ENCODE measurements around the gene RAB37. TPM values are rescaled to one million over a fixed set of nuclear protein-coding genes. Genes with fewer than 3 reads are reported as not detected.

The RAB37 gene
- total RNA-seq: 14.0 TPM

DNA sequence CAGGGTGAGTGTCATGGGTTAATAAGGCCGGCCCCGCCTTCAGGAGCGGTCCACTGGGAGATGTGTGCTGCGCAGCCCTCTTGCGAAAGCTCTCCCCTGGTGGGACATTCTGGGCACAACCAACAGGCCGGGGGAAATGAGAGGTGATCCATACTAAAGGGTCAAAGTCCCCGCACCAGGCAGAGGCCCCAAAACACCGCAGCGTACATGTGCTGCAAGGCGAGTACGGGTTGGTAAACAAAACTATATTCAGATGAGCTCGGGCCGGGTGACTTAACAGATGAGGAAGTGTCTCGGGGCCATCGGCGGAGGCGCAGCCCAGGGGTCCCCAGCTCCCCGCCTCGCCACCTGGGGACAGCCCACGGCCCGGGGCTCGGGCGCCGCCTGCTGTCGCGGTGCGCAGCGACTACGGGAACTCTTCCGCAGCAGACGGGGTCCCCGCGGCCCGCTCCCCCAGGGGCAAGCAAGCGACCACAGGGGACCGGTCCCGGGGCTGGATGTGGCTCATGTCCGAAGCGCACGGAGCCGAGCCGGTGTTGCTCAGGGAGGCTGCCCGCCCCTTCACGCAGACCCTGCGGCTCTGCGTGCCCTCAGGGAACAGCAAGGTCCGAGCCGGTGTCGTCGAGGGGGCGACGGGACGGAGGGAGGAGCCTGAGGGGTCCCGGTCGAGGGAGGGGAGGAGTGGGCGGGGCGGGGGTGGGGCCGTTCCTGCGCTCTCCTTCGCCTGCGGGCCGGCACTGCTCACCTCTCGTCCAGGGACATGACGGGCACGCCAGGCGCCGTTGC is at the start of gene RAB37:
RAB37 (plus strand) TSS at position 744 of the 786 bp plus-strand sequence; CDS start at position 761, 17 bp downstream.
- DNase-seq (ENCODE audit: low spot score) (peak; percentile 95), ATAC-seq (peak; percentile 84)

DNA sequence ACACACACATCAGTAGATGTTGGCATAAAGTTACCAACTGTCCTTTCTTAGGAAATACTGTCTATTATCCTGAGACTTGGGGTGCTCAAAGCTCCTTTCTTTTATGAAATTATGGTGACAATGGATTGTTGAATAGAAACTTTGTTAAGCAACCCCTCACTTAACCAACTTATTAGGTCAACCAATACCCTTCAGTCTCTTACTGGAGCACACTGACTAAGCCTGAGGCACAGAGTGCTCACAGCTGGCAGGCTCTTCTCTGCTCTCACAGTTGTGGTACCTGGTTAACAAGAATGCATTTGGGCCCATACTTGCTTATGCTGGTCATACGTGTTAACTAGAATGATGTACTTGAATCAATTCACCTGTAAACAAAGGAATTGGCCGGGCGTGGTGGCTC is 49.2 kb upstream of the RAB37 start:
- DNase-seq (ENCODE audit: low spot score): no peak
- ATAC-seq: no peak

GRCh38 chr17:74690409-74690825 is 46.6 kb upstream of the RAB37 start:
- DNase-seq (ENCODE audit: low spot score): no peak
- ATAC-seq: peak; percentile 52

- ATAC-seq: no peak
- DNase-seq (ENCODE audit: low spot score): no peak
Observed at GRCh38 chr17:74691151-74691550, 45.9 kb upstream of the RAB37 start.

GRCh38 chr17:74694081-74694480 is 43.0 kb upstream of the RAB37 start:
- no peak for DNase-seq (ENCODE audit: low spot score)
- no peak for ATAC-seq

DNA sequence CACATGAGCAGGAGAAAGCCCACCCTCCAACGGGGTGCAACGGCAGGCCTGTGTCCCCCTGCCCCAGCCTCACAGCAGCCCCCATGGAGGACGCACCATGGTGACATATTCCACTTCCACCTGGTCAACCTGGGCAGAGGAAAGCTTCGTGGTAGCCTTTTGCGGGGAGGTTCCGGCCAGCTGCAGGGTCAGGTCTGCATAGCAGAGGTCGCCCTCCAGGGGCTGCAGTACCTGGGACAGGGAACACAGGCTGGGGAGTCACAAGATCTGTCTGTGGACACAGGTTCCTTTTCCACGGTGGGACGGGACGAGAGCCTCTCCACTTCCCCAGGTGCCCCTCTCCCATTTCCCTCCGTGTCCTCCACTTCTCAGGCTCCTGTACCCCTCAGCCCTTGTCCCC is 41.4 kb upstream of the RAB37 start:
- ATAC-seq: no peak
- no peak for DNase-seq (ENCODE audit: low spot score)

- DNase-seq (ENCODE audit: low spot score) (no peak), ATAC-seq (peak; percentile 22)
Observed at GRCh38 chr17:74697515-74697914, 39.5 kb upstream of the RAB37 start.

GRCh38 chr17:74698069-74698468 is 39.0 kb upstream of the RAB37 start:
- DNase-seq (ENCODE audit: low spot score): no peak

DNA sequence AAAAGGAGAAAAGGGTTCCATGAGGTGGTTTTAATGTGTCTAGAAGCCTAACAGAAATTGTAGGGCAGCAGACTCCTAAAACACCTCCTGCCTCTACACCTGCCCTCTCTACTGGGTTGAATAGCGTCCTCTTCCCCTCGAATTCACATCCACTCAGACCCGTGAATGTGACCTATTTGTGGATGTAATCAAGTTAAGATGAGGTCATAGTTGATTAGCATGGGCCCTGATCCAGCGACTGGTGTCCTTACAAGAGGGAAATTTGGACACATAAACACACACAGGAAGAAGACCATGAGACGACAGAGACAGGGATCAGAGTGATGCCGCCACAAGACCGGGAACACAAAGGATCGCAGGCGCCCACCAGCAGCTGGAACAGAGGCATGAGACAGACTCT is 37.8 kb upstream of the RAB37 start:
- no peak for ATAC-seq
- no peak for DNase-seq (ENCODE audit: low spot score)

More at GRCh38 chr17:74698069-74698468, 39.0 kb upstream of the RAB37 start:
- ATAC-seq: no peak

GRCh38 chr17:74702116-74702871 is 34.8 kb upstream of the RAB37 start:
- ATAC-seq: no peak
- no peak for DNase-seq (ENCODE audit: low spot score)

DNA sequence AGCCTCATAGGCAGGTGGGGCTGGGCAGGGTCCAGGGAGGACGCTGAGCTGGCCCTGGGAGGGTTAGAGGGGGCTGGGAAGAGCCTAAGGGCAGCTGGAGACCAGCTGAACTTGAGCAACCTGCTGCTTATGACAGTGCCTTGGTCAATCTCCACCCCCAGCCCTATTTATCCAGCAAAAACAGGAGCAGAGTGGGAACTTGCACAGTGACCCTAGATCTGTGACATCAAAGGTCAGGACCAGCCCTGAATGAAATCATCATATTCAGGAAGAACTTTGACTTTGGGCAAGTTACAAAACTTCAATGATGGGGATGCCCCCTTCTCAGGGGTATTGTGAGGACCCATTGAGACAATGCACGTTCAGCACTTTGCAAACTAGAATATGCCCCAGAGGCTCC is 33.7 kb upstream of the RAB37 start:
- DNase-seq (ENCODE audit: low spot score) (no peak), ATAC-seq (no peak)

DNA sequence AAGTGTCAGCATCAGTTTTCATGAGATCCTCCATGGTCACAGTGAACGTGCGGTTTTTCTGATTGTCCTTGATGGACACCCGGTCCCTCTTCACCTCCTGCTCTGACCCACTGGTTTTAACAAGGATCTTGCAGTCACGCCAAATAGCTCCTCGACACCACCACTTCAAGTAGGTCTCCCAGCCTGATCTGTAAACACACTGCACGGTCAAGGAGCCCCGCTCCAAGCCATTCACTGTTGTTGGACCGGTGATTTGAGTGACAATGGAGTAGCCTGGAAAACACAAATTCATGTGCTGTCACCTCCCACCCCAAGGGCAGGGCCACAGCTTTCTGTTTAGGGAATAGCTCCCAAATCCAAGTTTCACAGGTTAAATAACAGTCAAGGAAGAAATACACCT is 32.5 kb upstream of the RAB37 start:
- DNase-seq (ENCODE audit: low spot score) (no peak), ATAC-seq (no peak)

- ATAC-seq: no peak
- DNase-seq (ENCODE audit: low spot score): no peak
Observed at GRCh38 chr17:74711058-74711824, 25.8 kb upstream of the RAB37 start.

DNA sequence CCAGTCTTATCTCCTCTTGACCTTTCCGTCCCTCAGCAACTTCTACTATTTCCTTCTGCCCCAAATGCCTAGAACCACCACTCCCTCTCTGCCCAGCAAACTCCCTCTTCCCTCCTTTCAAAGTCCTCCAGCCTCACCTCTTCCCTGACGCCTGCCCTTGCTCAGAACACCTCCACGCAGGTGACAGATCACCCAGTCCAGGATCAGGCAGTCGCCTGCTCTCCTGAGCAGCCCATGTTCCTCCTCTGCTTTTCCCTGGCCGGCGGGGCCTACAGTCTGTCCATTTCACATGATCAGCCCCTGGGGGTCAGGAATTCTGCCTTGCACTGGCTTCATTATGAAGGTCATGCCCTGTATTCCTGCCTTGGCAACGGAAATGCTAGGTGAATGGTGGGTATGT is 24.8 kb upstream of the RAB37 start:
- ATAC-seq (no peak), DNase-seq (ENCODE audit: low spot score) (no peak)

DNA sequence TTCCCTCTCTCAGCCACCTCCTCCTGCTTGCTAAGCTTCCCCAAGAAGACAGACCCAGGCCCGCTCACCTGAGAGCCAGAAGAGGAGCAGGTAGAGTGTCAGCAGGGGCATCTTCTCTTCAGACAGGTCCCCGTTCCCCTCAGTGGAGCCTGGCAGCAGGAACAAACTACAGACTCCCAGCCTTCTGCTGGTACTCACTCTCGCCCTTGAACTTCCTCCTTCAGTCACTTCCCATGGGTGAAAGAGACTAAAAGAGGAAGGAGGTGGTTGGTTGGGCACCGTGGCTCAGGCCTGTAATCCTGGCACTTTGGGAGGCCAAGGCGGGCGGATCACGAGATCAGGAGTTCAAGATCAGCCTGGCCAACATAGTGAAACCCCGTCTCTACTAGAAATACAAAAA is 24.3 kb upstream of the RAB37 start, which contains the start of gene CD300LF:
CD300LF (minus strand) TSS at position 168 of the 400 bp plus-strand sequence; CDS start at position 111, 57 bp downstream.
- peak; percentile 56 for ATAC-seq

DNA sequence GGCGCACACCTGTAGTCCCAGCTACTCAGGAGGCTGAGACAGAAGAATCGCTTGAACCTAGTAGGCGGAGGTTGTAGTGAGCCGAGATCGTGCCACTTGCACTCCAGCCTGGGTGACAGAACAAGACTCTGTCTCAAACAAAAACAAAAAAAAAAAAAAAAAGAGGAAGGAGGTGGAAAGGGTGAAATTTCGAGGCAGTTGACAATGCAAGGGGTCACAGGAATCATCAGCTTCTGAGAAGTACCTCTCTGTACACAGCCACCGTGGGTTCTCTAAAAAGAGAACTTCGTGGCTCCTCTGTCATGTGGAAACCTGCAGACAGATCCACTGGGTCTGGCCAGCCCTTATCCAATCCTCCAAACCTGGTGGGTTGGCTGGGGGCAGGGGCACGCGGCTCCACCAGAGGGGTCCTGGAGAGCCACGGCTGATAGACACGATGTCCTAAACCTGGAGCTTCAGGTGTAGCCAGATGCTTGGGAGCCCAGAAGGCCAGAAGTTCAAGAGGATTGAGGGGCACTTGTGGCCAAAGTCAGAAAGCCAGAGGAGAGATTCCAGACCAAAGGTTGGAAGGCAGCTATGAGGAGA is 23.8 kb upstream of the RAB37 start:
- no peak for DNase-seq (ENCODE audit: low spot score)
- ATAC-seq: no peak

More for the DNA sequence above, 24.3 kb upstream of the RAB37 start, which contains the start of gene CD300LF:
- DNase-seq (ENCODE audit: low spot score): no peak

DNA sequence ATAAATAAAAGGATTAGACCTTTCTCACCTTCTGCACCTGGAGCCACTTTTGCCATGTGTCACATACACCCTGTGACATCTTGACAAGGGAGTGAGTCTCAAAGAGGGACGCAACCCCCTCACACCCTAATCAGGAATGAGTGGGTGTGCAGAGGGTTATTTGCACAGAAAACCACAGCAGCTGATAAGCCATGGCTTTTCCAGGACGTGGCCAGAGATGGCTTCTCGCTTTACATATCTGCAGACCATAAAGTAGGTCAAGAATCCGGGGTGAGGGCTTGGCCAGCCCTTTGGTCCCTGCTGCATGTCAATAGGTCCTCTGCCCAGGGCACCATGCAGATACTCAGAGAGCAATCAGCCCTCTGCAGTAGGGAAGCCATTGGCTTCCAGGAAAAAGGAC is 21.9 kb upstream of the RAB37 start:
- no peak for ATAC-seq
- DNase-seq (ENCODE audit: low spot score): no peak

DNA sequence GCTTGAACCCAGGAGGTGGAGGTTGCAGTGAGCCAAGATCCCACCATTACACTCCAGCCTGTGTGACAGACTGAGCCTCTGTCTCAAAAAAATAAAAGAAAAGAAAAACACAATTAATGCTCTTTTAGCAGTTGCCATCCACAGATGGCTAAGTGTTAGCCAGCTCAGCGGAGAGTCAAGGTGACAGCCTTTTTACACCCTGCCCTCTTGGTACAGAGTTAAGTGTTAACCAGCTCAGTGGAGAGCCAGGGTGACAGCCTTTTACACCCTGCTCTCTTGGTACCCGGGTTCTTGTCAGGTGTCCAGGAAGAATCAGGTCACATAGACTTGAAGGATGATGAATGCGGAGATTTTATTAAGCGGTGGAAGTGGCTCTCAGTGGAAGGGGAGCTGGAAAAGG is 16.6 kb upstream of the RAB37 start:
- no peak for DNase-seq (ENCODE audit: low spot score)
- no peak for ATAC-seq

DNA sequence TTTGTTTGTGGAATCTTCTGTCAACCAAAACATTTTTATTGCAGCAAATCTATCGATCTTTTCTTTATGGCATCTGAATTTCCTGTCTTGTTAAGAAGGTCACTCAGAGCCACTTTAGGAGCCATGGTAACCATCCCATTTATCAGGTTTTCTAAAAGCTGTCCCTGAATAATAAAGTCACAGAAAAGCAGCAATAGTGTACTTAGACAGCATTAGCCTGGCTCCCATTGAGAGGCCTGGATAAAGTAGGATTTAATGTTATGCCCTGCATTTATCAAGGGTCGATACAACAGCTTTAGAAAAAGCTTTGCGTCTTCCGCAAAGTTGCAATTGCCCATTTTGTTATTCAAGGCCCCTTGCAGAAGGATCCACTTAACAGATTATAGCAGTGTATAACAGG is 14.3 kb upstream of the RAB37 start:
- ATAC-seq (no peak), DNase-seq (ENCODE audit: low spot score) (no peak)

- no peak for ATAC-seq
- DNase-seq (ENCODE audit: low spot score): no peak
Observed at GRCh38 chr17:74723891-74724290, 13.2 kb upstream of the RAB37 start.

GRCh38 chr17:74725111-74725510 is 11.9 kb upstream of the RAB37 start:
- ATAC-seq (no peak), DNase-seq (ENCODE audit: low spot score) (no peak)
